ENCODE results near the gene KCTD5. TPM values are rescaled to one million over a fixed set of nuclear protein-coding genes. Genes with fewer than 3 reads are reported as not detected.
"Not testable (repeated sequence)": the region's sequence is repeated elsewhere in the genome, so short reads cannot be mapped to it uniquely, and the experiment has no call there.

KCTD5 gene
- total and polyA plus RNA-seq, 4 donors, result 17.4 to 44.3 (median 34.0) TPM

DNA sequence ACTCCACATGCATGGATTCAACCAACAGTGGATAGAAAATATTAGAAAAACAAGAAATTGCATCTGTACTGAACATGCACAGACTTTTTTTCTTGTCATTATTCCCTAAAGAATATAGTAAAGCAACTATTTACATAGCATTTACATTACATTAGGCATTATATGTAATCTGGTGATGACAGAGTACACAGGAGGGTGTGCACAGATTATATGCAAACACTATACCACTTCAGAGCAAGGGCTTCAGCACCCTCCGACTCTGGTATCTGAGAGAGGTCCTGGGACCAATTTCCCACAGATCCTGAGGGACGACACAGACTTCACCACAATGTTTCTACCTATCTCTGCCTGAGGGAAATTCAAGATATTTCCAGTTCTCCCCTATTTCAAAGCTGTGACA is 25.3 kb upstream of the KCTD5 start:
- H3K4me3 ChIP-seq (ENCODE audit: low read depth, low read length), result no peak overlapping the region
- no peaks in the 10 kb centered on the region for H3K4me1 ChIP-seq (ENCODE audit: control insufficient read depth, insufficient read depth, low read length)
- 88% methylated on average over 2 of the region's 2 CpGs for WGBS (ENCODE audit: insufficient coverage)
- DNase-seq (ENCODE audit: low read depth in 4 of 6, low spot score in 6 of 6), result no peak
- H3K27me3 ChIP-seq (ENCODE audit: control insufficient read depth, insufficient read depth, low read length), result no peaks in the 10 kb centered on the region
- no peak overlapping the region for H3K27ac ChIP-seq (ENCODE audit: low read depth, low read length)
- H3K36me3 ChIP-seq (ENCODE audit: control insufficient read depth, insufficient read depth, low read length), result no peaks in the 10 kb centered on the region
- H3K9me3 ChIP-seq (ENCODE audit: control insufficient read depth, insufficient read depth, low read length), result no peaks in the 10 kb centered on the region

DNA sequence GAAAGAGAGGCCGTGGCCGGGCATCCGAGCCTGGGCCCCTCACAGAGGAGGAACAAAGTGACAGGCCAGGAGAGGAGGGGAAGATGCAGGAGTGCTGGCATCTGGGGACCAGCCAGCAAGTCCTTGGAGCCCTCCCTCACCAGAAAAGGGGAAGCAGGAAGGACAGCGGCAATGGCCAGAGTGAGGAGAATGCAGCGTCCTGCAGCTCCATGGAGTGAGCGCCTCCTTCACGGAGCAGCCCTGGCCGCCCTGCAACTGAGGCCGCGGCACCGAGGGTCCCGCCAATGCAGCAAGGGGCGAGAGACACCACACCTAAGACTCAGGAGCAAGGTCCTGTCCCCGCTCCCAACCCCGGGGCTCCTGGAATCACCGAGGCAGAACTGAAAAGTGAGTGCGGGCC is 24.5 kb upstream of the KCTD5 start:
- not testable (repeated sequence) for H3K27ac ChIP-seq (ENCODE audit: low read depth, low read length); H3K9me3 ChIP-seq (ENCODE audit: control insufficient read depth, insufficient read depth, low read length); H3K4me3 ChIP-seq (ENCODE audit: low read depth, low read length); H3K27me3 ChIP-seq (ENCODE audit: control insufficient read depth, insufficient read depth, low read length); H3K4me1 ChIP-seq (ENCODE audit: control insufficient read depth, insufficient read depth, low read length); H3K36me3 ChIP-seq (ENCODE audit: control insufficient read depth, insufficient read depth, low read length); DNase-seq (ENCODE audit: low read depth in 4 of 6, low spot score in 6 of 6)
- WGBS (ENCODE audit: insufficient coverage), result no CpG with 5 or more reads among the region's 17 CpGs

DNA sequence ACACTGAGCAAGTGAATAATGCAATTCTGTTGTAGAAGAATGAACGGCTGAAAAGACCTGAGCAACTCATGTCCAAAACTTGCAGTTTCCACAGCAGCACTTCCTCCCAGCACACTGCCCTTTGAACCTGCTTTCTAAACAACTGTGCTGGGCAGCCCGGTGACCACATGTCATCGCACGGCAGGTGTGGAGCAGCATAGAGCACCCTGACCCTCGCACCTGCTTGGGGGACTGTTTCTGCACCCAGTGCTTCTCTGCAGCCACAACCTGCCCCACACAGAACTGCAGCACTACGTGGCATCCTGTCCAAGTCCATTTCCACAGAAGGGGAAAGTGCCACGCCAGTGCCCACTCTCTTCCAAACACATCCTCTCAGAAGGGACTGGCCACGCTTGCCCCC is 22.8 kb upstream of the KCTD5 start:
- not testable (repeated sequence) for H3K27ac ChIP-seq (ENCODE audit: low read depth, low read length); H3K36me3 ChIP-seq (ENCODE audit: control insufficient read depth, insufficient read depth, low read length); H3K4me1 ChIP-seq (ENCODE audit: control insufficient read depth, insufficient read depth, low read length); H3K4me3 ChIP-seq (ENCODE audit: low read depth, low read length); H3K27me3 ChIP-seq (ENCODE audit: control insufficient read depth, insufficient read depth, low read length); DNase-seq (ENCODE audit: low read depth in 4 of 6, low spot score in 6 of 6); H3K9me3 ChIP-seq (ENCODE audit: control insufficient read depth, insufficient read depth, low read length)
- WGBS (ENCODE audit: insufficient coverage), result 84% methylated on average over 3 of the region's 8 CpGs

DNA sequence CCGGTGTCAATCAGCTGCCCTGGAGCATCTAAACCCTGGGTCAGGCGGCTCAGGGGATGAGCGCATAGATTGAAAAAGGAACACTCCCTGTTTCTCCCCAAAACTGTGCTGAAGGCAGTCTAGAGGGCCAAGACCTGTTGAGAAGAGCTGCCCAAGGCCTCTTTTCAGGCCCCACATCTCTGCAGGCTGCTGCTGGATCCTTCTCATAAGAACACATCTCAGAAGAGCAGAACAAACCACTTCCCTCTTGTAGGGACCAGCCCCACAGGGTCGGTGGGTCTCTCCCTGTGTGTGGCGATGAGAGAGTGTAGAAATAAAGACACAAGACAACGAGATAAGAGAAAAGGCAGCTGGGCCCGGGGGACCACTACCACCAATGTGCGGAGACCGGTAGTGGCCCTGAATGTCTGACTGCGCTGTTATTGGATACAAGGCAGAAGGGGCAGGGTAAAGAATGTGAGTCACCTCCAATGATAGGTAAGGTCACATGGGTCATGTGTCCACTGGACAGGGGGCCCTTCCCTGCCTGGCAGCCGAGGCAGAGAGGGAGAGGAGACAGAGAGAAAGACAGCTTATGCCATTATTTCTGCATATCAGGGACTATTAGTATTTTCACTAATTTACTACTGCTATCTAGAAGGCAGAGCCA is 22.2 kb upstream of the KCTD5 start:
- H3K36me3 ChIP-seq (ENCODE audit: control insufficient read depth, insufficient read depth, low read length); DNase-seq (ENCODE audit: low read depth in 4 of 6, low spot score in 6 of 6); H3K4me1 ChIP-seq (ENCODE audit: control insufficient read depth, insufficient read depth, low read length); H3K9me3 ChIP-seq (ENCODE audit: control insufficient read depth, insufficient read depth, low read length); H3K27ac ChIP-seq (ENCODE audit: low read depth, low read length); H3K27me3 ChIP-seq (ENCODE audit: control insufficient read depth, insufficient read depth, low read length); H3K4me3 ChIP-seq (ENCODE audit: low read depth, low read length): not testable (repeated sequence)
- 86% methylated on average over 9 of the region's 11 CpGs for WGBS (ENCODE audit: insufficient coverage)

DNA sequence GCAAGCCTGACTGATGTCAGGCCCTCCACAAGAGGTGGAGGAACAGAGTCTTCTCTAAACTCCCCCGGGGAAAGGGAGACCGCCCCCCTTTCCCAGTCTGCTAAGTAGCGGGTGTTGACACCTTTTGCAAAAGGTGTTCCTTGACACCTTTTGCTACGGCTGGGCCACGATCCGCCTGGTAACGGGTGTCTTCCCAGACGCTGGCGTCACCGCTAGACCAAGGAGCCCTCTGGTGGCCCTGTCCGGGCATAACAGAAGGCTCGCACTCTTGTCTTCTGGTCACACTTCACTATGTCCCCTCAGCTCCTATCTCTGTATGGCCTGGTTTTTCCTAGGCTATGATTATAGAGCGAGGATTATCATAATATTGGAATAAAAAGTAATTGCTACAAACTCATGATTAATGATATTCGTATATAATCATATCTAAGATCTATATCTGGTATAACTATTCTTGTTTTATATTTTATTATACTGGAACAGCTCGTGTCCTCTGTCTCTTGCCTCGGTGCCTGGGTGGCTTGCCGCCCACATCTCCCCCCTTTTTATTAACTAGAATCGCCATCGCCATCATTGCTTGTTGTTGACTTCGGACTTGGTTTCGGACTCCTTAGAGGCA is 21.5 kb upstream of the KCTD5 start:
- H3K9me3 ChIP-seq (ENCODE audit: control insufficient read depth, insufficient read depth, low read length); H3K4me1 ChIP-seq (ENCODE audit: control insufficient read depth, insufficient read depth, low read length); H3K36me3 ChIP-seq (ENCODE audit: control insufficient read depth, insufficient read depth, low read length); H3K4me3 ChIP-seq (ENCODE audit: low read depth, low read length); H3K27me3 ChIP-seq (ENCODE audit: control insufficient read depth, insufficient read depth, low read length); H3K27ac ChIP-seq (ENCODE audit: low read depth, low read length): not testable (repeated sequence)
- peak in 1 of 6 donors; percentile 28 for DNase-seq (ENCODE audit: low read depth in 4 of 6, low spot score in 6 of 6)
- 18% methylated on average over 10 of the region's 21 CpGs for WGBS (ENCODE audit: insufficient coverage)

DNA sequence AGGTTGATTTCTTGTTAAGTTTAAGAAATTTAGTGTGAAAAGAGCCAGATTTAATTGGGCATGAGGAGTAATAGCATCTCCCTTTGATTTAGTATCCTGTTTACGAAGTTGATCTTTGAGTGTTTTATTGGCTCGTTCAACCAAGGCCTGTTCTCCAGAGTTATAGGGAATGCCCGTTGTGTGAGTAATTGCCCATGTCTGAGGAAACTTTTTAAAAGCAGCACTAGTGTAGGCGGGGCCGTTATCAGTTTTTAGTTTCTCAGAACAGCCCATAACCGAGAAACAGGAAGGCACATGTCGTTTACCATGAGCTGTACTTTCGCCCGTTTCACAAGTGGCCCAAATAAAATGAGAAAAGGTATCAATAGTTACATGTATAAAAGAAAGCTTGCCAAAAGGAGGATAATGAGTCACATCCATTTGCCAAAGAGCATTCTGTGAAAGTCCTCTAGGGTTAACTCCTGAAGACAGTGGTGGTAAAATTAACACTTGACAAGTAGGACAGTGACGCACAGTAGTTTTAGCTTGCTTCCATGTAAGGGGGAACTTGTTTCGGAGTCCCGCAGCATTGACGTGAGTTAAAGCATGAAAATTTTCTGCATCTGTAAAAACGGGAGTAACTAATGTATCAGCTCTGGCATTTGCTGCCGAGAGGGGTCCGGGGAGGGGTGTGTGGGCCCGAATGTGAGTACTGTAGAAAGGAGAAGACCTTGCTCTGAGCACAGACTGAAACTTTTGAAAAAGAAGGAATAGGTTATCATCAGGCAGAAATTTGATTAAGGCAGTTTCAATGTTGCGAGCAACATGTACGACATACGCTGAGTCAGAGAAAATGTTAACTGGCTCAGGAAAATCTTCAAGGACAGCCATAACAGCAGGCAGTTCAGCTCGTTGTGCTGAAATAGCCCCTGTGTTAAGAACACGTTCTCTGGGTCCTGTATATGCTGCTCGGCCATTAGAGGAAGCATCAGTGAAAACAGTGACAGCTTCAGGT is 18.5 kb upstream of the KCTD5 start:
- Histone ChIP-seq H3K36me3 (ENCODE audit: control insufficient read depth, insufficient read depth, low read length) (peaks cover 13% of the 10 kb centered on the region), H3K4me1 (ENCODE audit: control insufficient read depth, insufficient read depth, low read length) (no peaks in the 10 kb centered on the region), H3K9me3 (ENCODE audit: control insufficient read depth, insufficient read depth, low read length) (no peaks in the 10 kb centered on the region), H3K4me3 (ENCODE audit: low read depth, low read length) (no peak overlapping the region), H3K27me3 (ENCODE audit: control insufficient read depth, insufficient read depth, low read length) (no peaks in the 10 kb centered on the region), H3K27ac (ENCODE audit: low read depth, low read length) (no peak overlapping the region)
- 62% methylated on average over 21 of the region's 23 CpGs for WGBS (ENCODE audit: insufficient coverage)
- peak in 1 of 6 donors; percentile 4 for DNase-seq (ENCODE audit: low read depth in 4 of 6, low spot score in 6 of 6)

DNA sequence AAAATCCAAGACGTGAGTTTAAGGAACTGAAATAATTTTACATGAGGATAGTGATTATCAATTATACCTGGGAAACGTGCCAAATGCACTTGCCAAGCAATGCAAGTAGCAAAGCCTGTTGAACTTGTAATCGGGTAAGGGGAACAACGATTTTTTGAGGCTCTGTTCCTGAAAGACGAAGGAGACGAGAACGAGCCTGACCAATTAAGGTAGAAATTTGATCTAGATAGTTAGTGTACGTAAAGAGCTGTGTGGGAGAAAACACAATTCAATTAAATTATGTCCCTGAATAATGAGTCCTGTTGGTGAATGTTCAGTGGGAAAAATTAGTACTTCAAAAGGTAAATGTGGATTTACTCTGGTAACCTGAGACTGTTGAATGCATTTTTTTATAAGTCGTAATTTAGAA is 17.7 kb upstream of the KCTD5 start:
- Histone ChIP-seq H3K36me3 (ENCODE audit: control insufficient read depth, insufficient read depth, low read length) (peaks cover 16% of the 10 kb centered on the region), H3K9me3 (ENCODE audit: control insufficient read depth, insufficient read depth, low read length) (no peaks in the 10 kb centered on the region), H3K4me3 (ENCODE audit: low read depth, low read length) (no peak overlapping the region), H3K27ac (ENCODE audit: low read depth, low read length) (no peak overlapping the region), H3K27me3 (ENCODE audit: control insufficient read depth, insufficient read depth, low read length) (no peaks in the 10 kb centered on the region), H3K4me1 (ENCODE audit: control insufficient read depth, insufficient read depth, low read length) (no peaks in the 10 kb centered on the region)
- 60% methylated on average over 7 of the region's 9 CpGs for WGBS (ENCODE audit: insufficient coverage)
- peak in 1 of 6 donors; percentile 15 for DNase-seq (ENCODE audit: low read depth in 4 of 6, low spot score in 6 of 6)

DNA sequence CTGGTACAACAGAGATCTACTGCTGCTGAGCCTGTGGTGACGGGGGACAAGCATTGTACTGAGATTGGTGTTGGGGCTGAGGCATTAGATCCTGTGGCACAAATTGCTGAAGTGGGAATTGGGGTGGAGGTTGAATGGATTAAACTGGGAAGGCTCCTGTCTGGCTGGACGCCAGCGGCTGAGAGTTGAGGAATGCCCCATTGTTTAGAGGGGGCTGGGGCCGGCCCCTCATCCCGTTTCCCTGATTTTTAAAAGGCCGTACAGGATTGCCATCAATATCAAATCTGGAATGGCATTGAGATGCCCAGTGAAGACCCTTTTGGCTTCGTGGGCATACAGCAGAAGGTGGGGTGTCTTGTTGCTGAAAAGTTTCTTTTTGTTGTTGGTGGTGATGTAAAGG is 15.7 kb upstream of the KCTD5 start:
- 77% methylated on average over 7 of the region's 7 CpGs for WGBS (ENCODE audit: insufficient coverage)
- H3K27me3 ChIP-seq (ENCODE audit: control insufficient read depth, insufficient read depth, low read length); H3K27ac ChIP-seq (ENCODE audit: low read depth, low read length); DNase-seq (ENCODE audit: low read depth in 4 of 6, low spot score in 6 of 6); H3K9me3 ChIP-seq (ENCODE audit: control insufficient read depth, insufficient read depth, low read length); H3K4me1 ChIP-seq (ENCODE audit: control insufficient read depth, insufficient read depth, low read length); H3K4me3 ChIP-seq (ENCODE audit: low read depth, low read length): not testable (repeated sequence)
- H3K36me3 ChIP-seq (ENCODE audit: control insufficient read depth, insufficient read depth, low read length), result peaks cover 21% of the 10 kb centered on the region

DNA sequence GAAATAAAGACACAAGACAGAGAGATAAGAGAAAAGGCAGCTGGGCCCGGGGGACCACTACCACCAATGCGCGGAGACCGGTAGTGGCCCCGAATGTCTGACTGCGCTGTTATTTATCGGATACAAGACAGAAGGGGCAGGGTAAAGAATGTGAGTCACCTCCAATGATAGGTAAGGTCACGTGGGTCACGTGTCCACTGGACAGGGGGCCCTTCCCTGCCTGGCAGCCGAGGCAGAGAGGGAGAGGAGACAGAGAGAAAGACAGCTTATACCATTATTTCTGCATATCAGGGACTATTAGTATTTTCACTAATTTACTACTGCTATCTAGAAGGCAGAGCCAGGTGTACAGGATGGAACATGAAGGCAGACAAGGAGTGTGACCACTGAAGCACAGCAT is 12.7 kb upstream of the KCTD5 start:
- H3K27ac ChIP-seq (ENCODE audit: low read depth, low read length); H3K4me3 ChIP-seq (ENCODE audit: low read depth, low read length); H3K27me3 ChIP-seq (ENCODE audit: control insufficient read depth, insufficient read depth, low read length); H3K9me3 ChIP-seq (ENCODE audit: control insufficient read depth, insufficient read depth, low read length); DNase-seq (ENCODE audit: low read depth in 4 of 6, low spot score in 6 of 6): not testable (repeated sequence)
- H3K36me3 ChIP-seq (ENCODE audit: control insufficient read depth, insufficient read depth, low read length), result peaks cover 21% of the 10 kb centered on the region
- H3K4me1 ChIP-seq (ENCODE audit: control insufficient read depth, insufficient read depth, low read length), result peaks cover 16% of the 10 kb centered on the region
- 100% methylated on average over 7 of the region's 10 CpGs for WGBS (ENCODE audit: insufficient coverage)
